ENCODE measurements around the gene GPR25. TPM values are rescaled to one million over a fixed set of nuclear protein-coding genes. Genes with fewer than 3 reads are reported as not detected.
A peak's percentile ranks its signal among the peaks of the same experiment; 100 is the strongest.

GPR25 gene
- total RNA-seq, 1 experiment from 2014 or later = not detected

DNA sequence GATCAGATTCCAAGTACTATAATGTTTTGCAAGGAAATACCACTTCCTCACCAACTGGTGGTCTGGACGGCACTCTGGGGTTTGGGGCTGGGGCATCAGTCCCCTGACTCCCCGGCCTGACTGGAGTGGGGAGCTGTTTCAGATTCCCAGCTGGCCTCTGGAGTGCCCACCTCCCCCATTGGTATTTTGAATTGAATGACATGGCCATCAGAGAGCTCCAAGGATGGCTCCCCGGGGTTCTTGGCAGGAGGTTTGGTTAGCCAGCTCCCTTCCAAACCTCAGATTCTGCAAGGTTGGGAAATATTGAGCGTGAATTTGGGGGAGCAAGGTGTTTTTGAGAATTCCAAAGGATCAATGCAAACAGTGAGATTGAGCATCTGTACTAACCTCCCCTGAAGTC lies 19.8 kb downstream of the GPR25 start:
- H3K9me3 Mint-ChIP-seq (ENCODE audit: low read depth, unreplicated experiment) = no peaks in the 10 kb centered on the region
- no peak for DNase-seq
- peaks cover 72% of the 10 kb centered on the region for H3K36me3 Mint-ChIP-seq (ENCODE audit: insufficient read depth, unreplicated experiment)
- CTCF ChIA-PET = interaction anchor here (1.8 to 2.5 kb wide), 2 partner anchors 15 to 80 kb away, joined by 5 read pairs; no protein-coding TSS in a partner anchor
- peaks cover 60% of the 10 kb centered on the region for H3K4me1 Mint-ChIP-seq (ENCODE audit: low read depth, unreplicated experiment)
- BruUV-seq (replicated peaks) = no TSS peak
- TF ChIP-seq, protein P1, sequence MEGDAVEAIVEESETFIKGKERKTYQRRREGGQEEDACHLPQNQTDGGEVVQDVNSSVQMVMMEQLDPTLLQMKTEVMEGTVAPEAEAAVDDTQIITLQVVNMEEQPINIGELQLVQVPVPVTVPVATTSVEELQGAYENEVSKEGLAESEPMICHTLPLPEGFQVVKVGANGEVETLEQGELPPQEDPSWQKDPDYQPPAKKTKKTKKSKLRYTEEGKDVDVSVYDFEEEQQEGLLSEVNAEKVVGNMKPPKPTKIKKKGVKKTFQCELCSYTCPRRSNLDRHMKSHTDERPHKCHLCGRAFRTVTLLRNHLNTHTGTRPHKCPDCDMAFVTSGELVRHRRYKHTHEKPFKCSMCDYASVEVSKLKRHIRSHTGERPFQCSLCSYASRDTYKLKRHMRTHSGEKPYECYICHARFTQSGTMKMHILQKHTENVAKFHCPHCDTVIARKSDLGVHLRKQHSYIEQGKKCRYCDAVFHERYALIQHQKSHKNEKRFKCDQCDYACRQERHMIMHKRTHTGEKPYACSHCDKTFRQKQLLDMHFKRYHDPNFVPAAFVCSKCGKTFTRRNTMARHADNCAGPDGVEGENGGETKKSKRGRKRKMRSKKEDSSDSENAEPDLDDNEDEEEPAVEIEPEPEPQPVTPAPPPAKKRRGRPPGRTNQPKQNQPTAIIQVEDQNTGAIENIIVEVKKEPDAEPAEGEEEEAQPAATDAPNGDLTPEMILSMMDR (IDR thresholded peaks at IDR 0.05; ENCODE audit: unreplicated experiment) = no peak
- H3K27me3 Mint-ChIP-seq (ENCODE audit: unreplicated experiment) = no peaks in the 10 kb centered on the region
- H3K27ac Mint-ChIP-seq (ENCODE audit: unreplicated experiment) = peak overlapping the region; percentile 89
- intact Hi-C loops (cut with micrococcal nuclease; ENCODE audit: unreplicated experiment) = loop anchor here (2.0 to 5.0 kb wide), 2 partner anchors 80 to 150 kb away; no protein-coding TSS in a partner anchor
- peak overlapping the region; percentile 99 for H3K4me3 Mint-ChIP-seq (ENCODE audit: low read depth, unreplicated experiment)

DNA sequence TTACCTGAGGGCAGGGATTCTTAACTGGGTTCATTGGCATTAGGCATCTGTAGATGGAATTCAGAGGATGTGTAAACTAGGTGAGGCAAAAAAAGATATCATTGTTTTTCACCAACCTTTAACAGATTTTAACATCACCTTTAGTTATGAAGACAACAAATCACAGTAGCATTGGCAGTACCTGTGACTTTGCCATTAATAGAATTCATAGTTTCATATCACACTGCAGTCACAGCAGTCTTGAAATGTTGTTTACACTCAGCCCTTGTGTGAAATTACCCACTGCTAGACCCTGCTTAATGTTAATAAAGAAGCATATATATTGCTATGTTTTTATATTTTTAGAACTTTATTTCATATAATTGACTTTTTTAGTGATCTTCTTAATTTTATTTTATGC lies 20.2 kb downstream of the GPR25 start:
- intact Hi-C loops (cut with micrococcal nuclease; ENCODE audit: unreplicated experiment) = loop anchor here (2.0 to 5.0 kb wide), 2 partner anchors 79 to 150 kb away; no protein-coding TSS in a partner anchor
- Mint-ChIP-seq H3K9me3 (ENCODE audit: low read depth, unreplicated experiment) (no peaks in the 10 kb centered on the region), H3K27ac (ENCODE audit: unreplicated experiment) (peak overlapping the region; percentile 89), H3K4me3 (ENCODE audit: low read depth, unreplicated experiment) (peak overlapping the region; percentile 99), H3K27me3 (ENCODE audit: unreplicated experiment) (no peaks in the 10 kb centered on the region), H3K36me3 (ENCODE audit: insufficient read depth, unreplicated experiment) (peaks cover 77% of the 10 kb centered on the region), H3K4me1 (ENCODE audit: low read depth, unreplicated experiment) (peaks cover 60% of the 10 kb centered on the region)
- no peak for DNase-seq
- TF ChIP-seq, protein P1 (IDR thresholded peaks at IDR 0.05; ENCODE audit: unreplicated experiment) = no peak
- CTCF ChIA-PET = interaction anchor here (1.8 to 2.5 kb wide), 2 partner anchors 14 to 80 kb away, joined by 5 read pairs; no protein-coding TSS in a partner anchor
- BruUV-seq (replicated peaks) = TSS peak; percentile 4

DNA sequence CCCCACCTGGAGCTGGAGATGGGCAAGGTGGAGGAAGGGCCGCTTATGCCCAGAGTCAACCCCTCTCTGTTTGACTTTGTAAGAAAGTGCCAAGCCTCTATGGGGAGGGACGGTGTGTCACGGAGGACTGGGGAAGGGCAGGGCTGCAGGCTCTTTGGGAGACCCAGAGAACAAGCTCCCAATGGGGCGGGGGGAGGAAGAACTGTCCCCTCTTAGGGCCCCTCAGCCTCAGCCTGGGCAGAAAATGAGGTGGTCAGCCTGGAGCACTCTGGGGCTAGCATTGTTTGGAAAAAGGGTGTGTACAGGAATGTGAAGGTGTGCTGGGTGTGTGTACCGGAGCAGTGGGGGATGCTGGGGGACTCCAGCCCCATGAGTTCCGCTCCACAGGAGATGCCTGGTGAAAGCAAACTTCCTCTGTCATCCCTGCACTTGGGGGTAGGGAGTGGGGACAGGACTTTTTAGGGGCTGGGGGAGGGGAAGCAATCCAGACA lies 20.7 kb downstream of the GPR25 start:
- no peaks in the 10 kb centered on the region for H3K27me3 Mint-ChIP-seq (ENCODE audit: unreplicated experiment)
- TF ChIP-seq, protein P1 (IDR thresholded peaks at IDR 0.05; ENCODE audit: unreplicated experiment) = no peak
- intact Hi-C loops (cut with micrococcal nuclease; ENCODE audit: unreplicated experiment) = loop anchor here (2.0 to 5.0 kb wide), 2 partner anchors 79 to 149 kb away; no protein-coding TSS in a partner anchor
- peak overlapping the region; percentile 89 for H3K27ac Mint-ChIP-seq (ENCODE audit: unreplicated experiment)
- CTCF ChIA-PET = interaction anchor here (1.8 to 2.5 kb wide), 2 partner anchors 14 to 79 kb away, joined by 5 read pairs; no protein-coding TSS in a partner anchor
- H3K4me3 Mint-ChIP-seq (ENCODE audit: low read depth, unreplicated experiment) = peak overlapping the region; percentile 99
- peaks cover 82% of the 10 kb centered on the region for H3K36me3 Mint-ChIP-seq (ENCODE audit: insufficient read depth, unreplicated experiment)
- peaks cover 62% of the 10 kb centered on the region for H3K4me1 Mint-ChIP-seq (ENCODE audit: low read depth, unreplicated experiment)
- H3K9me3 Mint-ChIP-seq (ENCODE audit: low read depth, unreplicated experiment) = no peaks in the 10 kb centered on the region
- peak; percentile 78 for DNase-seq
- no TSS peak for BruUV-seq (replicated peaks)

DNA sequence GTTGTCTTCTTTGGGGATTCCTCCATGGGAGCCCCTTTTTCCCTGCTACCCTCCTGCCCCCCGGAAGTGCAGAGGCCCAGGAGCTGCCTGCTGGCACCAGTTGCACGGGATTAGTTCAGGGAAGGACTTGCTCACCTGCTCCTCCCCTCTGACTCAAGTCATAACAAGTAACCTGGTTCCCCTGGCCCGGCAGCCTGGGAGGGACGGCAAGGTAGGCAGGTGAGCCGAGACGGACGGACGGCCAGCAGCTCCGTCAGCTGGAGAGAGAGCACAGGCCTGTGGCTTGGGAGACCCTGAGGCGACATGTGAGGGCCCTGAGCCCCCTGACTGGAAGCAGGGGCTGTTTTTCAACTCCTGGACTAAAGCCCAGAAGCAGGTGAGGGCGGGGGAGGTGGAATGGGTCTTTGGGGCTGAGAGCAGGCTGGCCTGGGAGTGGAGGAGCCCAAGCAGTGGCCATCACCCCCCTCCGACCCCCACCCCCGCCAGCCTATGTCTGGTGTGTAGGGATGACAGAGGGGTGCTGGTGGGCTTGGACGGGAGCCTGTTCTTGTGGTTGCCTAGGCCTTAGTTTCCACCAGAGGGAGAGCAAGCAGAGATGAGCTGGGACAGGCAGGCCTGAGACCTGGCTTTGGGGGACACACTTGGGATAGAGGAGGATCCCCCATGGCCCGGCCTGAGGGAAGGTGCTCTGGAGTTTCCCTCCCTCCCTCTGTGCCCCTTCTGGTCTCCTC lies 22.1 kb downstream of the GPR25 start, which contains the start of gene INAVA:
INAVA (plus strand) TSS at position 189 of the 731 bp plus-strand sequence. CDS start 3,501 bp downstream, outside the sequence.
- DNase-seq = peak; percentile 87
- peaks cover 62% of the 10 kb centered on the region for H3K4me1 Mint-ChIP-seq (ENCODE audit: low read depth, unreplicated experiment)
- TF ChIP-seq, protein P1 (IDR thresholded peaks at IDR 0.05; ENCODE audit: unreplicated experiment) = no peak
- BruUV-seq (replicated peaks) = no TSS peak
- H3K27me3 Mint-ChIP-seq (ENCODE audit: unreplicated experiment) = no peaks in the 10 kb centered on the region
- no peaks in the 10 kb centered on the region for H3K9me3 Mint-ChIP-seq (ENCODE audit: low read depth, unreplicated experiment)
- peaks cover 96% of the 10 kb centered on the region for H3K36me3 Mint-ChIP-seq (ENCODE audit: insufficient read depth, unreplicated experiment)
- intact Hi-C loops (cut with micrococcal nuclease; ENCODE audit: unreplicated experiment) = loop anchor here (5.0 kb wide), 1 partner anchor 77 kb away; no protein-coding TSS in a partner anchor
- CTCF ChIA-PET = interaction anchor here (0.8 to 1.5 kb wide), 2 partner anchors 77 to 123 kb away, joined by 3 to 5 read pairs; no protein-coding TSS in a partner anchor
- H3K27ac Mint-ChIP-seq (ENCODE audit: unreplicated experiment) = peak within 1 kb of the TSS; percentile 89
- peak within 1 kb of the TSS; percentile 99 for H3K4me3 Mint-ChIP-seq (ENCODE audit: low read depth, unreplicated experiment)

All from Calu3 (cell line).